ENCODE results near the gene CRKL.

DNA sequence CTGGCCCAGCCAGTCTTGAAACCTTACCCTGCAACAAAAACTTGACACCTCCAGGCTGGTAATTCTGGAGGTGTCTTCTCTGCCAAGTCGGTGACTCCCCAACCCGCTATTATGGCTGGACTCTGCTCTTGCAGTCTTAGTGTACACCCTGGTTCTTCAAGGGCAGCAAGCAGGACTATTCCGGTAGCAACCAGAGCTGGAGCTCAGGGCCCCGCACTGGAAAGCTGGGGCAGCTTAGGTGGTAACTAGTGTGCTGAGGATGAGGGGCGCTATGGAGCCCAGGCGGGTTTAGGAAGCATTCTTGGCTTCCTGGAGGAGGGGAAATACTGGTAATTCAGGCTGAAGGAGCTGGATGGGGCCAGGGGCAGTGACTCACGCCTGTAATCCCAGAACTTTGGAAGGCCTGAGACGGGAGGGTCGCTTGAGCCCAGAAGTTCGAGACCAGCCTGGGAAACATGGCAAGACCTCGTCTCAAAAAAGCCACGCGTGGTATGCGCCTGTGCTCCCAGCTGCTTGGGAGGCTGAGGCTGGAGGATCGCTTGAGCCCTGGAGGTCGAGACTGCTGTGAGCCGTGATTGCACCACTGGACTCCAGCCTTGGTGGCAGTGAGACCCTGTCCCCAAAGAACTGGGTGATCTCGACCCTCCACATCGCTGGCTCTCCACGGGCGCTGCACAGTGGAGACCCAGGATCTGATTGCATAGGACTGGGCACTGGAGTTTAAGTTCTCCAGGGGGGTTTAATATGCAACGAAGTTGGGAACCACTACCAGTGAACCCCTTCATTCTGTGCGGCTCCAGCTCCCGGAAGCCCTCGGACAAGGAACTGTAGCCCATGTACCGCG lies 39.3 kb downstream of the CRKL start:
- TF ChIP-seq, protein P1, sequence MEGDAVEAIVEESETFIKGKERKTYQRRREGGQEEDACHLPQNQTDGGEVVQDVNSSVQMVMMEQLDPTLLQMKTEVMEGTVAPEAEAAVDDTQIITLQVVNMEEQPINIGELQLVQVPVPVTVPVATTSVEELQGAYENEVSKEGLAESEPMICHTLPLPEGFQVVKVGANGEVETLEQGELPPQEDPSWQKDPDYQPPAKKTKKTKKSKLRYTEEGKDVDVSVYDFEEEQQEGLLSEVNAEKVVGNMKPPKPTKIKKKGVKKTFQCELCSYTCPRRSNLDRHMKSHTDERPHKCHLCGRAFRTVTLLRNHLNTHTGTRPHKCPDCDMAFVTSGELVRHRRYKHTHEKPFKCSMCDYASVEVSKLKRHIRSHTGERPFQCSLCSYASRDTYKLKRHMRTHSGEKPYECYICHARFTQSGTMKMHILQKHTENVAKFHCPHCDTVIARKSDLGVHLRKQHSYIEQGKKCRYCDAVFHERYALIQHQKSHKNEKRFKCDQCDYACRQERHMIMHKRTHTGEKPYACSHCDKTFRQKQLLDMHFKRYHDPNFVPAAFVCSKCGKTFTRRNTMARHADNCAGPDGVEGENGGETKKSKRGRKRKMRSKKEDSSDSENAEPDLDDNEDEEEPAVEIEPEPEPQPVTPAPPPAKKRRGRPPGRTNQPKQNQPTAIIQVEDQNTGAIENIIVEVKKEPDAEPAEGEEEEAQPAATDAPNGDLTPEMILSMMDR (IDR thresholded peaks at IDR 0.05; ENCODE audit: low read depth, low read length), result no peak
- no peak for TF ChIP-seq POLR2A (IDR thresholded peaks at IDR 0.05; ENCODE audit: extremely low read depth, insufficient read length)
- TF ChIP-seq, protein P2, sequence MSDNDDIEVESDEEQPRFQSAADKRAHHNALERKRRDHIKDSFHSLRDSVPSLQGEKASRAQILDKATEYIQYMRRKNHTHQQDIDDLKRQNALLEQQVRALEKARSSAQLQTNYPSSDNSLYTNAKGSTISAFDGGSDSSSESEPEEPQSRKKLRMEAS (IDR thresholded peaks at IDR 0.05; ENCODE audit: low read depth, low read length), result no peak

Data from NB4 (cell line).